IPS-18a (cell line): ENCODE data around the gene CYP26B1.

Source experiments
- H3K27ac ChIP-seq: one replicate; pipeline ENCODE4 v1.5.1; 2013; ENCODE audit warnings: low read length
- H3K27me3 ChIP-seq: one replicate; pipeline ENCODE4 v1.6.1; 2013; ENCODE audit warnings: mild to moderate bottlenecking, low read length; ENCODE audit not compliant: control insufficient read depth, insufficient read depth
- H3K36me3 ChIP-seq: one replicate; pipeline ENCODE4 v1.6.1; 2013; ENCODE audit warnings: low read depth, low read length; ENCODE audit not compliant: control insufficient read depth
- H3K4me1 ChIP-seq: one replicate; pipeline ENCODE4 v1.6.1; 2013; ENCODE audit warnings: low read depth, low read length; ENCODE audit not compliant: control insufficient read depth
- H3K4me3 ChIP-seq: one replicate; pipeline ENCODE4 v1.5.1; 2013; ENCODE audit warnings: low read length
- H3K9ac ChIP-seq: one replicate; pipeline ENCODE4 v1.6.1; 2013; ENCODE audit warnings: mild to moderate bottlenecking, low read length, moderate library complexity
- H3K9me3 ChIP-seq: one replicate; pipeline ENCODE4 v1.6.1; 2013; ENCODE audit warnings: low read depth, low read length; ENCODE audit not compliant: control insufficient read depth

Gene CYP26B1

GRCh38 chr2:72118386-72118785, 29.3 kb downstream of the CYP26B1 start:
- H3K27ac ChIP-seq, result no peak overlapping the region
- no peaks in the 10 kb centered on the region for H3K36me3 ChIP-seq
- no peaks in the 10 kb centered on the region for H3K4me1 ChIP-seq
- H3K27me3 ChIP-seq, result no peaks in the 10 kb centered on the region
- H3K4me3 ChIP-seq, result no peak overlapping the region
- H3K9ac ChIP-seq, result no peak overlapping the region
- H3K9me3 ChIP-seq, result no peaks in the 10 kb centered on the region

DNA sequence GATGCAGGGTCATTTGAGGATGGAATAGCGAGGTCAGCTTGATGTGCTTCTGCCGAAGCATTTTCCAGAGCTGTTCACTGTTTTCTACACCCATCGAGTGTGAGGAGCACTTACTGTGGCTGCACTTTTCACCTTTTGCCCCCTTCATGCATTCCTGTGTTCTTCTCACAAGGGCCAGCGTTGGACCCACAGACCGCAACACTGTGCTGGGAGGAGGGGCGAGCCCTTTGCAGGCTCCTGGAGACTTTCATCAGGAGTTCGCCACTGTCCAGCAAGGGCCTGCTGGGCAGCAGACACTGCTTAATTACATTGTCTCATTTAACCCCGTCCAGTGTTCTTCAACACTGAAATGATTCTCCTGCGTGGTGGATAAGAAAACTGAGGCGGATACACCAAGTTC, 29.9 kb downstream of the CYP26B1 start:
- no peaks in the 10 kb centered on the region for H3K27me3 ChIP-seq
- no peak overlapping the region for H3K4me3 ChIP-seq
- no peaks in the 10 kb centered on the region for H3K9me3 ChIP-seq
- no peak overlapping the region for H3K27ac ChIP-seq
- no peaks in the 10 kb centered on the region for H3K36me3 ChIP-seq
- no peaks in the 10 kb centered on the region for H3K4me1 ChIP-seq
- no peak overlapping the region for H3K9ac ChIP-seq

DNA sequence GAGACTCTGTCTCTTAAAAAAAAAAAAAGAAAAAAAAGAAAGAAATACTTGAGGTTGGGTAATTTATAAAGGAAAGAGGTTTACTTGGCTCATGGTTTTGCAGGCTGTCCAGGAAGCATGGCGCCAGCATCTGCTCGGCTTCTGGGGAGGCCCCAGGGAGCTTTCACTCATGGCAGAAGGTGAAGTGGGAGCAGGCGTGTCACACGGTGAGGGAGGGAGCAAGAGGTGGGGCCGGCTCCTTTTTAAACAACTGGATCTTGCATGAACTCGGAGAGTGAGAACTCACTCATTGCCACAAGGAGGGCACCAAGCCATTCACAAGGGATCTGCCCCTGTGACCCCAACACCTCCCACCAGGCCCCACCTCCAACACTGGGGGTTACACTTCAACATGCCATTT, 30.6 kb downstream of the CYP26B1 start:
- Histone ChIP-seq H3K27me3 (no peaks in the 10 kb centered on the region), H3K4me3 (no peak overlapping the region), H3K36me3 (no peaks in the 10 kb centered on the region), H3K27ac (no peak overlapping the region), H3K4me1 (no peaks in the 10 kb centered on the region), H3K9me3 (no peaks in the 10 kb centered on the region), H3K9ac (no peak overlapping the region)

GRCh38 chr2:72116081-72116533, 31.6 kb downstream of the CYP26B1 start:
- H3K36me3 ChIP-seq, result no peaks in the 10 kb centered on the region
- H3K4me1 ChIP-seq, result no peaks in the 10 kb centered on the region
- peaks cover 2% of the 10 kb centered on the region for H3K9me3 ChIP-seq
- no peak overlapping the region for H3K9ac ChIP-seq
- no peaks in the 10 kb centered on the region for H3K27me3 ChIP-seq
- H3K4me3 ChIP-seq, result no peak overlapping the region
- H3K27ac ChIP-seq, result no peak overlapping the region

DNA sequence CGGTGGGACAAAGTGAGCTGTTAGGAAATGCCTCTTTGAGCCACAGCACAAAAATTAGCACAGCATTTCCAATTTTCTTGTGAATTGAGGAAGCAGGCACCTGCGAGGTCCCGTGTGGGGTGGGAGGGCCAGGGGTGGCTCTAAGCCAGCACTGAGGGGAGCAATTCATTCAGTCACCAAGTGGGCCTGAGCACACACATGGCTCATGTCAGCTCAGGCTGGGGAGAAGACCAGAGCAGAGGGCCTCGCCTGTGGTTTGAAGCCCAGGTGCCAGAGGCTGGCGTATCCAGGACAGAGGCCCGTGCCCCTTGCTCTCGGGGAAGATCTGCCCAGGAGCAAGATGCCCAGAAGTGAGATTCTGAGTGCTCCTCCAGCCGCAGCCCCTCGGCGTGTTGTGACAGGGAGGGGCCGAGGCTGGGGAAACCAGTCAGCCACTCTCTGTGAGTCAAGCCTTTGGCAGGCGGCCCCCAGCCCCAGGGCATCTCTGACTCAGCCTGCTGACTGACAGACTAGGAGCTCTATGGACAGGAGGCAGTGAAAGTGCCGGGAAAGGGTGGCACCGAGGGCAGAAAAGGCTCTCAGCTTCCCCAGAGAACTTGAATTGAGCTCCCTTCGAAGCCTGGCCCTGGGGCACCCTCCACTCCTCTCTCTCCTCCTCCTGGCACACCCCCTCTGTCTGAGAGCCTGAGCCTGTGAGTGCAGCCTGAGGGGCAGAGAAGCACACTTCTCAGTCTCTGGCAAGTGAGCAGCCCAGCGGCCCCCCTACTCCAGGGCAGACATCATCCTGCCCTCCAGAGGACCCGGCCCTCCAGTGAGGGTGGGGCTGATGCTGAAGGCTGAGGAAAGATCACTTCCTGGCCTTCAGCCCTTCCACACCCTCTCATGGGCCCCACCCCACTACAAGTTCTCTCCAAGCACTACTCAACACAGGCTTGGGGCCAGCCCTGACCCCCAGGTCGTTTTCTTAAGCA, 32.3 kb downstream of the CYP26B1 start:
- no peak overlapping the region for H3K4me3 ChIP-seq
- no peak overlapping the region for H3K27ac ChIP-seq
- H3K9ac ChIP-seq, result no peak overlapping the region

GRCh38 chr2:72114693-72115051, 33.0 kb downstream of the CYP26B1 start:
- no peaks in the 10 kb centered on the region for H3K27me3 ChIP-seq
- H3K27ac ChIP-seq, result no peak overlapping the region

More for the DNA sequence above, 32.3 kb downstream of the CYP26B1 start:
- Histone ChIP-seq H3K27me3 (no peaks in the 10 kb centered on the region), H3K4me1 (no peaks in the 10 kb centered on the region), H3K9me3 (peaks cover 2% of the 10 kb centered on the region), H3K36me3 (no peaks in the 10 kb centered on the region)

DNA sequence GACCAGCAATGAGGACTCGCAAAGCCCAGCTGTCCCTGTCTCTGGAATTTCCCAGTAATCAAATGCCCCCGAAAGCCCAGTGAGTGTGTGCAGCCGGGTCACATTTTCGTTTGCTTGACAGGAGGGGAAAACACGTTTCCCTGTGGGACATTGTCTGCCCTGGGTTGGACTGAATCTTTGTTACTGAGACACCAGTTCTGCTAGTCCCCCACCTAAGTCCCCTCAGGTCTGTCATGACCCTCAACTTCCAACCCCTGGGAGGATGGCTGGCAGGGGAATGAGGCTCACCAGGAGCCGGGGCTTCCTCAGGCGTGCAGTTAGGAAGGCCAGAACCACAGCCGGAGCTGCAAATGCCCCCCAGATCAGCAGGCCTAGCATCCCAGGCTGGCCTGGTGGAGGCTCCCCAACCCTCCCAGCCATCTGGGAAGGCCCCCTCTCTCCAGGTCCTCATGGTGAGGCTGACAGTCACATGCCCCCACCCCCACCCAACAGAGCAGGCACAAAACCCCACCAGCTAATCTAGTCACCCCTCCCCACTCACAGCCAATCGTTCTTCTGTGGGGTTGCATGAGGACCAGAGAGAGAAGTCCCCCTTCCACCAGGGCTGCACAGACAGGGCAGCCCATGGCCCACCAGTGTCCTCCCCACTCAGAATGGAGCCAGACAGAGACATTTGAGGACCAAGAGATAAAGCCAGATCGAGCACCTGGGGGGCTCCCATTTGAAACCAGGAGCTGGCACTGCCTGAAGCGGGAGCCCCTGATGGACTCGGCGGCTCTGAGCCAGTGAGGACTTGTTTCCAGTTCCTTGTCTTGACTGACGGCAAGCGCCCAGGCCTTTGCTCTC, 33.6 kb downstream of the CYP26B1 start:
- H3K36me3 ChIP-seq, result no peaks in the 10 kb centered on the region
- H3K4me3 ChIP-seq, result no peak overlapping the region
- H3K9ac ChIP-seq, result no peak overlapping the region
- no peak overlapping the region for H3K27ac ChIP-seq
- H3K4me1 ChIP-seq, result no peaks in the 10 kb centered on the region
- peaks cover 2% of the 10 kb centered on the region for H3K9me3 ChIP-seq
- no peaks in the 10 kb centered on the region for H3K27me3 ChIP-seq

More at GRCh38 chr2:72114693-72115051, 33.0 kb downstream of the CYP26B1 start:
- no peak overlapping the region for H3K9ac ChIP-seq
- H3K4me3 ChIP-seq, result no peak overlapping the region
- H3K4me1 ChIP-seq, result no peaks in the 10 kb centered on the region
- no peaks in the 10 kb centered on the region for H3K36me3 ChIP-seq
- peaks cover 2% of the 10 kb centered on the region for H3K9me3 ChIP-seq

- no peaks in the 10 kb centered on the region for H3K36me3 ChIP-seq
- H3K4me1 ChIP-seq, result no peaks in the 10 kb centered on the region
- H3K9ac ChIP-seq, result no peak overlapping the region
- no peak overlapping the region for H3K4me3 ChIP-seq
- H3K27me3 ChIP-seq, result no peaks in the 10 kb centered on the region
- H3K9me3 ChIP-seq, result peaks cover 2% of the 10 kb centered on the region
- no peak overlapping the region for H3K27ac ChIP-seq
Measured at GRCh38 chr2:72112981-72113846, 34.4 kb downstream of the CYP26B1 start.

- no peaks in the 10 kb centered on the region for H3K27me3 ChIP-seq
- H3K27ac ChIP-seq, result no peak overlapping the region
- no peak overlapping the region for H3K9ac ChIP-seq
- no peaks in the 10 kb centered on the region for H3K36me3 ChIP-seq
- H3K4me1 ChIP-seq, result no peaks in the 10 kb centered on the region
- H3K4me3 ChIP-seq, result no peak overlapping the region
- peaks cover 2% of the 10 kb centered on the region for H3K9me3 ChIP-seq
Measured at GRCh38 chr2:72112401-72112800, 35.3 kb downstream of the CYP26B1 start.

DNA sequence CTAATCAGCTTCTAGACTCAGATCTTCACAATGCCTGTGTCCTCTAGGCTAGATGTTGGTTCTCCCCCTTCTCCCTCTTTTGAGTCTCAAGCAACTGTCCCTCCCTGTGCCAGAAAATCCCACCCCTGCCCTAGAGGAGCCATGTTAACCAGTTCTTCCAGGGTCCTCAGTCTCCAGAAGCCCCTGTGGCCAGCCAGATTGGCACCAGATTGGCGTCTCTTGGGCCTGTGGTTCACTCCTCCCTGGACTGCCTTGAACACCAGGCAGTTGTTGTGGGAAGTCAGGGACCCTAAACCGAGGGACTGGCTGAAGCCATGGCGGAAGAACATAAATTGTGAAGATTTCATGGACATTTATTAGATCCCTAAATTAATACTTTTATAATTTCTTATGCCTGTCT, 36.6 kb downstream of the CYP26B1 start:
- Histone ChIP-seq H3K9ac (no peak overlapping the region), H3K27ac (no peak overlapping the region), H3K9me3 (peaks cover 2% of the 10 kb centered on the region), H3K27me3 (no peaks in the 10 kb centered on the region), H3K4me3 (no peak overlapping the region), H3K36me3 (no peaks in the 10 kb centered on the region), H3K4me1 (no peaks in the 10 kb centered on the region)

- Histone ChIP-seq H3K4me3 (no peak overlapping the region), H3K4me1 (no peaks in the 10 kb centered on the region), H3K27me3 (no peaks in the 10 kb centered on the region), H3K27ac (no peak overlapping the region), H3K9ac (no peak overlapping the region), H3K9me3 (peaks cover 2% of the 10 kb centered on the region), H3K36me3 (no peaks in the 10 kb centered on the region)
Measured at GRCh38 chr2:72109904-72110303, 37.8 kb downstream of the CYP26B1 start.
